Liver (tissue), 9 donors: ENCODE data around the gene CYP2U1. TPM values are rescaled to one million over a fixed set of nuclear protein-coding genes. Genes with fewer than 3 reads are reported as not detected.

ENCODE experiments used
- DNase-seq: peaks from one replicate; pipeline ENCODE4 v3.0.0-alpha.2; 2017; ENCODE audit warnings: low spot score
- H3K27ac ChIP-seq, 2 donors: one replicate each; pipeline ENCODE4 v1.7.0; 2013; ENCODE audit warnings: inconsistent platforms in 2 of 2, low read length in 2 of 2, control low read depth in 1 of 2, low read depth in 1 of 2, mild to moderate bottlenecking in 1 of 2
- H3K27me3 ChIP-seq, 4 donors: one replicate each; pipeline versions ENCODE4 v1.6.1 to v1.7.0; 2013; ENCODE audit warnings: low read length in 3 of 4, inconsistent platforms in 1 of 4, mild to moderate bottlenecking in 1 of 4, moderate library complexity in 1 of 4; ENCODE audit not compliant: control insufficient read depth in 4 of 4, insufficient read depth in 4 of 4
- H3K36me3 ChIP-seq, 4 donors: one replicate each; pipeline versions ENCODE4 v1.6.1 to v1.7.0; 2013; ENCODE audit warnings: low read length in 3 of 4, mild to moderate bottlenecking in 3 of 4, low read depth in 1 of 4, moderate library complexity in 1 of 4; ENCODE audit not compliant: control insufficient read depth in 4 of 4, insufficient read depth in 3 of 4
- H3K4me1 ChIP-seq, 4 donors: one replicate each; pipeline versions ENCODE4 v1.6.1 to v1.7.0; 2013; ENCODE audit warnings: low read length in 3 of 4, mild to moderate bottlenecking in 3 of 4, moderate library complexity in 1 of 4; ENCODE audit not compliant: control insufficient read depth in 4 of 4, insufficient read depth in 4 of 4
- H3K4me3 ChIP-seq, 3 donors: one replicate each; pipeline versions ENCODE4 v1.6.1 to v1.7.0; 2013; ENCODE audit warnings: low read length in 3 of 3, control low read depth in 1 of 3, low read depth in 1 of 3, mild to moderate bottlenecking in 1 of 3
- H3K9ac ChIP-seq, 2 donors: one replicate each; pipeline ENCODE4 v1.7.0; 2013; ENCODE audit warnings: low read length in 2 of 2, mild to moderate bottlenecking in 2 of 2, moderate library complexity in 2 of 2, control low read depth in 1 of 2, low read depth in 1 of 2
- H3K9me3 ChIP-seq, 4 donors: one replicate each; pipeline versions ENCODE4 v1.6.1 to v1.7.0; 2013; ENCODE audit warnings: low read length in 3 of 4; ENCODE audit not compliant: control insufficient read depth in 4 of 4
- ATF3 ChIP-seq: IDR thresholded peaks from 2 replicates; pipeline ENCODE4 v1.6.1; 2016; ENCODE audit warnings: antibody characterized with exemption
- CTCF ChIP-seq: fragments of 150-350 bp; IDR thresholded peaks from 2 replicates; pipeline ENCODE4 v1.5.1; 2017; ENCODE audit warnings: improper control_type of control experiment, low read depth, low read length; ENCODE audit not compliant: missing input control
- EGR1 ChIP-seq, 2 donors: IDR thresholded peaks; 2 replicates each; pipeline ENCODE4 v1.6.1; 2016 to 2018; ENCODE audit warnings: antibody characterized with exemption in 2 of 2, low read depth in 2 of 2
- FOXA1 ChIP-seq: IDR thresholded peaks from 2 replicates; pipeline ENCODE4 v1.6.1; 2016; ENCODE audit warnings: antibody characterized with exemption
- FOXA2 ChIP-seq: IDR thresholded peaks from 2 replicates; pipeline ENCODE4 v1.6.1; 2016; ENCODE audit warnings: antibody characterized with exemption
- GABPA ChIP-seq, 2 donors: IDR thresholded peaks in 1 of 2; conservative IDR thresholded peaks in 1 of 2; 2 replicates each; pipeline ENCODE4 v1.6.1; 2016; ENCODE audit warnings: antibody characterized with exemption in 2 of 2, mild to moderate bottlenecking in 1 of 2, moderate library complexity in 1 of 2
- HNF4A ChIP-seq, 2 donors: conservative IDR thresholded peaks; 2 replicates each; pipeline ENCODE4 v1.6.1; 2016; ENCODE audit warnings: antibody characterized with exemption in 2 of 2, mild to moderate bottlenecking in 2 of 2
- HNF4G ChIP-seq: IDR thresholded peaks from 2 replicates; pipeline ENCODE4 v1.6.1; 2016; ENCODE audit warnings: antibody characterized with exemption
- JUND ChIP-seq, 2 donors: IDR thresholded peaks; 2 replicates each; pipeline ENCODE4 v1.6.1; 2016; ENCODE audit warnings: antibody characterized with exemption in 2 of 2
- MAX ChIP-seq: IDR thresholded peaks from 2 replicates; pipeline ENCODE4 v1.6.1; 2016; ENCODE audit warnings: antibody characterized with exemption
- NR2F2 ChIP-seq: IDR thresholded peaks from 2 replicates; pipeline ENCODE4 v1.6.1; 2016; ENCODE audit warnings: antibody characterized with exemption
- RAD21 ChIP-seq, 2 donors: IDR thresholded peaks; 2 replicates each; pipeline ENCODE4 v1.6.1; 2016; ENCODE audit warnings: antibody characterized with exemption in 2 of 2, mild to moderate bottlenecking in 2 of 2
- REST ChIP-seq: IDR thresholded peaks from 2 replicates; pipeline ENCODE4 v1.6.1; 2016; ENCODE audit warnings: antibody characterized with exemption, mild to moderate bottlenecking
- SP1 ChIP-seq: IDR thresholded peaks from 2 replicates; pipeline ENCODE4 v1.6.1; 2018; ENCODE audit warnings: antibody characterized with exemption, mild to moderate bottlenecking
- TAF1 ChIP-seq: conservative IDR thresholded peaks from 2 replicates; pipeline ENCODE4 v1.6.1; 2016; ENCODE audit warnings: antibody characterized with exemption, mild to moderate bottlenecking
- YY1 ChIP-seq: IDR thresholded peaks from 2 replicates; pipeline ENCODE4 v1.6.1; 2016; ENCODE audit warnings: antibody characterized with exemption, mild to moderate bottlenecking
- ZBTB33 ChIP-seq: IDR thresholded peaks from 2 replicates; pipeline ENCODE4 v1.6.1; 2016; ENCODE audit warnings: antibody characterized with exemption
- WGBS: extraction: QIAGEN DNeasy Blood & Tissue Kit; methylation state at CpG from one replicate; pipeline ENCODE4 v1.1.7; 2013; 5-methylcytosine and 5-hydroxymethylcytosine counted together
- polyA plus RNA-seq, 2 donors: library from polyadenylated mRNA; stranded (reverse) in 1 of 2; unstranded in 1 of 2; fragments of 200-250 nt in 1 of 2; fragments of >200 nt in 1 of 2; fragmentation: Nextera tagmentation in 1 of 2; extraction: Ambion mirVana in 1 of 2; gene quantifications; one replicate each; pipeline versions ENCODE4 v1.2.1 to v1.2.3, GENCODE V29; 2013 to 2015
- total RNA-seq, 2 donors: library from RNA; depleted of rRNA; stranded (reverse); fragments of >200 nt; gene quantifications; one replicate each; pipeline ENCODE4 v1.2.3, GENCODE V29; 2014
- donor health status: healthy.
- donor health status: healthy.
- donor health status: healthy.
- donor health status: healthy.
- donor health status: healthy.

CYP2U1 gene
- total and polyA plus RNA-seq, 4 donors = 2.0 to 4.9 (median 3.2) TPM

GRCh38 chr4:107937040-107937439 lies 5.7 kb downstream of the CYP2U1 start (continued):
- no peak for TF ChIP-seq ZBTB33
- no peak for TF ChIP-seq CTCF

GRCh38 chr4:107939307-107939706 lies 8.0 kb downstream of the CYP2U1 start:
- Histone ChIP-seq H3K4me1 (no peaks in the 10 kb centered on the region), H3K27ac (no peak overlapping the region), H3K27me3 (no peaks in the 10 kb centered on the region), H3K9me3 (no peaks in the 10 kb centered on the region), H3K9ac (no peak overlapping the region), H3K36me3 (no peaks in the 10 kb centered on the region), H3K4me3 (no peak overlapping the region)
- 94% methylated on average over 1 of the region's 1 CpG for WGBS
- TF ChIP-seq YY1 (no peak), GABPA (IDR thresholded peaks at IDR 0.05 in 1 of 2, conservative IDR thresholded peaks at IDR 0.05 in 1 of 2) (no peak), SP1 (no peak), HNF4A (conservative IDR thresholded peaks at IDR 0.05) (no peak), REST (no peak), FOXA1 (no peak), EGR1 (IDR thresholded peaks at IDR 0.05; ENCODE audit: low read depth in 2 of 2) (no peak), NR2F2 (no peak), RAD21 (IDR thresholded peaks at IDR 0.05) (no peak), MAX (no peak), FOXA2 (no peak), ATF3 (no peak), TAF1 (no peak), JUND (IDR thresholded peaks at IDR 0.05) (no peak), CTCF (no peak), ZBTB33 (no peak), HNF4G (no peak)
- DNase-seq = no peak
